Trophoblast cell (in vitro differentiated cells and primary cell): Measurements from ENCODE around the gene MDM4.

Experiments used
- DNase-seq, 2 donors: peaks; one replicate each; pipeline ENCODE4 v3.0.0-alpha.2; 2016
- H2AFZ ChIP-seq: 2 replicates; pipeline ENCODE4 v1.6.1; 2013; ENCODE audit warnings: low read length, moderate library complexity, mild to moderate bottlenecking; ENCODE audit not compliant: insufficient read depth, poor library complexity
- H2AK5ac ChIP-seq: 2 replicates; pipeline ENCODE4 v1.6.1; 2013; ENCODE audit warnings: mild to moderate bottlenecking, low read length
- H2BK120ac ChIP-seq: 2 replicates; pipeline ENCODE4 v1.6.1; 2013; ENCODE audit warnings: low read length, mild to moderate bottlenecking, moderate library complexity; ENCODE audit not compliant: insufficient read depth, poor library complexity
- H2BK12ac ChIP-seq: 2 replicates; pipeline ENCODE4 v1.6.1; 2013; ENCODE audit warnings: mild to moderate bottlenecking, low read length, moderate library complexity
- H2BK5ac ChIP-seq: 2 replicates; pipeline ENCODE4 v1.6.1; 2013; ENCODE audit warnings: low read length, low read depth, moderate library complexity, mild to moderate bottlenecking; ENCODE audit not compliant: poor library complexity
- H3K14ac ChIP-seq: 2 replicates; pipeline ENCODE4 v1.6.1; 2013; ENCODE audit warnings: mild to moderate bottlenecking, low read length
- H3K18ac ChIP-seq: 2 replicates; pipeline ENCODE4 v1.6.1; 2013; ENCODE audit warnings: mild to moderate bottlenecking, low read length
- H3K23ac ChIP-seq: 2 replicates; pipeline ENCODE4 v1.6.1; 2013; ENCODE audit warnings: low read length
- H3K27ac ChIP-seq: 2 replicates; pipeline ENCODE4 v1.5.1; 2013; ENCODE audit warnings: low read depth, mild to moderate bottlenecking, inconsistent platforms, low read length, moderate library complexity
- H3K27me3 ChIP-seq: 2 replicates; pipeline ENCODE4 v1.6.1; 2013; ENCODE audit warnings: inconsistent platforms, mild to moderate bottlenecking, low read length, moderate library complexity; ENCODE audit not compliant: insufficient read depth
- H3K36me3 ChIP-seq, 2 experiments: 1 replicate in 1 of 2; 2 replicates in 1 of 2; pipeline ENCODE4 v1.6.1; 2013; ENCODE audit warnings: low read length in 2 of 2, mild to moderate bottlenecking in 2 of 2, moderate library complexity in 1 of 2; ENCODE audit not compliant: insufficient read depth in 2 of 2, control insufficient read depth in 1 of 2
- H3K4ac ChIP-seq: 2 replicates; pipeline ENCODE4 v1.6.1; 2013; ENCODE audit warnings: low read depth, mild to moderate bottlenecking, low read length, moderate library complexity
- H3K4me1 ChIP-seq, 2 experiments: 1 replicate in 1 of 2; 2 replicates in 1 of 2; pipeline ENCODE4 v1.6.1; 2013; ENCODE audit warnings: low read length in 2 of 2, mild to moderate bottlenecking in 2 of 2, moderate library complexity in 1 of 2; ENCODE audit not compliant: insufficient read depth in 2 of 2, control insufficient read depth in 1 of 2
- H3K4me2 ChIP-seq: 2 replicates; pipeline ENCODE4 v1.6.1; 2013; ENCODE audit warnings: inconsistent platforms, mild to moderate bottlenecking, low read length, moderate library complexity
- H3K4me3 ChIP-seq: 2 replicates; pipeline ENCODE4 v1.5.1; 2013; ENCODE audit warnings: mild to moderate bottlenecking, low read depth, low read length, inconsistent platforms
- H3K79me1 ChIP-seq: one replicate; pipeline ENCODE4 v1.6.1; 2013; ENCODE audit warnings: low read length
- H3K79me2 ChIP-seq: 2 replicates; pipeline ENCODE4 v1.6.1; 2013; ENCODE audit warnings: low read length, mild to moderate bottlenecking; ENCODE audit not compliant: control insufficient read depth, insufficient read depth, poor library complexity
- H3K9ac ChIP-seq: 2 replicates; pipeline ENCODE4 v1.6.1; 2013; ENCODE audit warnings: mild to moderate bottlenecking, low read length
- H3K9me3 ChIP-seq: 2 replicates; pipeline ENCODE4 v1.6.1; 2013; ENCODE audit warnings: low read depth, mild to moderate bottlenecking, control low read depth, inconsistent platforms, low read length; ENCODE audit not compliant: insufficient read depth
- H4K12ac ChIP-seq: 2 replicates; pipeline ENCODE4 v1.6.1; 2013; ENCODE audit warnings: low read depth, mild to moderate bottlenecking, low read length, moderate library complexity
- H4K8ac ChIP-seq: 2 replicates; pipeline ENCODE4 v1.6.1; 2013; ENCODE audit warnings: low read depth, mild to moderate bottlenecking, low read length, moderate library complexity
- H4K91ac ChIP-seq: one replicate; pipeline ENCODE4 v1.6.1; 2013; ENCODE audit warnings: low read depth, mild to moderate bottlenecking, low read length, moderate library complexity
- WGBS: extraction: QIAGEN DNeasy Blood & Tissue Kit; methylation state at CpG from one replicate; pipeline ENCODE4 v1.1.7; 2013; ENCODE audit warnings: missing lambda C conversion rate; ENCODE audit not compliant: insufficient read length, insufficient coverage; ENCODE audit errors: extremely low coverage; 5-methylcytosine and 5-hydroxymethylcytosine counted together

The MDM4 gene

GRCh38 chr1:204503122-204503912 lies 12.9 kb upstream of the MDM4 start:
- peaks cover 0 to 2% of the 10 kb centered on the region in 2 experiments for H3K4me1 ChIP-seq
- no peaks in the 10 kb centered on the region for H3K36me3 ChIP-seq
- no peaks in the 10 kb centered on the region for H3K9me3 ChIP-seq
- H3K27ac ChIP-seq = no peak overlapping the region
- WGBS = no CpG with 5 or more reads among the region's 7 CpGs
- no peak overlapping the region for H2AFZ ChIP-seq
- H4K8ac ChIP-seq = no peak overlapping the region
- peaks cover 2% of the 10 kb centered on the region for H3K79me1 ChIP-seq
- H2BK5ac ChIP-seq = no peak overlapping the region
- no peak overlapping the region for H2BK12ac ChIP-seq
- H2BK120ac ChIP-seq = no peak overlapping the region
- H3K23ac ChIP-seq = no peak overlapping the region
- H4K91ac ChIP-seq = no peak overlapping the region
- no peak overlapping the region for H3K4me3 ChIP-seq
- H2AK5ac ChIP-seq = no peak overlapping the region
- no peak overlapping the region for H3K4ac ChIP-seq
- H3K18ac ChIP-seq = no peak overlapping the region
- H3K9ac ChIP-seq = no peak overlapping the region
- H4K12ac ChIP-seq = no peak overlapping the region
- no peak overlapping the region for H3K4me2 ChIP-seq
- peak; percentile 43 to 95 for DNase-seq
- H3K14ac ChIP-seq = no peak overlapping the region
- H3K27me3 ChIP-seq = no peaks in the 10 kb centered on the region
- H3K79me2 ChIP-seq = no peaks in the 10 kb centered on the region

GRCh38 chr1:204503913-204504519 lies 12.2 kb upstream of the MDM4 start:
- Histone ChIP-seq H4K91ac (no peak overlapping the region), H3K14ac (no peak overlapping the region), H3K27ac (no peak overlapping the region), H3K9ac (no peak overlapping the region), H2AFZ (no peak overlapping the region), H3K4ac (no peak overlapping the region), H3K4me3 (no peak overlapping the region), H2AK5ac (no peak overlapping the region), H3K9me3 (no peaks in the 10 kb centered on the region), H3K79me1 (peaks cover 2% of the 10 kb centered on the region), H3K79me2 (no peaks in the 10 kb centered on the region), H2BK12ac (no peak overlapping the region), H4K8ac (no peak overlapping the region), H3K4me2 (no peak overlapping the region), H3K27me3 (no peaks in the 10 kb centered on the region), H3K18ac (no peak overlapping the region), H3K23ac (no peak overlapping the region), H4K12ac (no peak overlapping the region), H3K36me3 (no peaks in the 10 kb centered on the region), H3K4me1 (peaks cover 0 to 2% of the 10 kb centered on the region in 2 experiments), H2BK120ac (no peak overlapping the region), H2BK5ac (no peak overlapping the region)
- WGBS = no CpG with 5 or more reads among the region's 4 CpGs
- DNase-seq = no peak

- Histone ChIP-seq H4K91ac (peak overlapping the region; percentile 55), H3K4ac (no peak overlapping the region), H3K4me2 (peak overlapping the region; percentile 60), H3K9ac (no peak overlapping the region), H3K14ac (no peak overlapping the region), H3K18ac (no peak overlapping the region), H3K79me1 (peaks cover 2% of the 10 kb centered on the region), H2BK12ac (no peak overlapping the region), H4K8ac (peak overlapping the region; percentile 47), H2AK5ac (no peak overlapping the region), H3K4me3 (peak overlapping the region; percentile 38), H3K23ac (no peak overlapping the region), H2BK120ac (peak overlapping the region; percentile 43), H2AFZ (no peak overlapping the region), H4K12ac (no peak overlapping the region), H3K9me3 (no peaks in the 10 kb centered on the region), H3K79me2 (no peaks in the 10 kb centered on the region), H3K36me3 (no peaks in the 10 kb centered on the region), H2BK5ac (no peak overlapping the region), H3K27ac (no peak overlapping the region), H3K27me3 (no peaks in the 10 kb centered on the region), H3K4me1 (peaks cover 0 to 2% of the 10 kb centered on the region in 2 experiments)
- no peak for DNase-seq
- WGBS = no CpG with 5 or more reads among the region's 4 CpGs
Measured at GRCh38 chr1:204505674-204506200, 10.5 kb upstream of the MDM4 start.

- Histone ChIP-seq H2AFZ (no peak overlapping the region), H3K27me3 (no peaks in the 10 kb centered on the region), H3K18ac (no peak overlapping the region), H4K91ac (peak overlapping the region; percentile 55), H3K4me3 (peak overlapping the region; percentile 38), H3K14ac (no peak overlapping the region), H2BK5ac (peak overlapping the region; percentile 40), H3K9ac (no peak overlapping the region), H2BK12ac (peak overlapping the region; percentile 22), H3K4me1 (peaks cover 0 to 2% of the 10 kb centered on the region in 2 experiments), H3K4me2 (peak overlapping the region; percentile 60), H2BK120ac (peak overlapping the region; percentile 43), H3K79me1 (peaks cover 2% of the 10 kb centered on the region), H3K9me3 (no peaks in the 10 kb centered on the region), H3K79me2 (no peaks in the 10 kb centered on the region), H3K23ac (no peak overlapping the region), H2AK5ac (no peak overlapping the region), H4K12ac (peak overlapping the region; percentile 43), H3K4ac (no peak overlapping the region), H3K36me3 (no peaks in the 10 kb centered on the region), H4K8ac (peak overlapping the region; percentile 47), H3K27ac (no peak overlapping the region)
- WGBS = no CpG with 5 or more reads among the region's 27 CpGs
- peak; percentile 79 to 98 for DNase-seq
Measured at GRCh38 chr1:204506201-204506968, 9.8 kb upstream of the MDM4 start.
